Stomach (tissue), 4 donors: ENCODE measurements around the gene ST8SIA1.

Source experiments
- EP300 ChIP-seq: sonication (generic); formaldehyde crosslinking; IDR thresholded peaks from one replicate; pipeline ENCODE4 v1.6.1; 2017; ENCODE audit warnings: antibody characterized with exemption
- POLR2A ChIP-seq, 4 donors: fragments of 450-650 bp; IDR thresholded peaks; one replicate each; pipeline ENCODE4 v1.6.1; 2016; ENCODE audit warnings: antibody characterized with exemption in 4 of 4, control low read depth in 2 of 4, mild to moderate bottlenecking in 1 of 4, moderate library complexity in 1 of 4
- POLR2AphosphoS5 ChIP-seq, 3 donors: sonication (generic); formaldehyde crosslinking; IDR thresholded peaks; one replicate each; pipeline ENCODE4 v1.6.1; 2016; ENCODE audit warnings: antibody characterized with exemption in 3 of 3
- TF ChIP-seq, protein P1 (sequence below), 7 experiments: fragments of 450-650 bp in 4 of 7; fragments of 200-600 bp in 3 of 7; sonication (generic) in 3 of 7; IDR thresholded peaks; one replicate each; pipeline ENCODE4 v1.5.1; 2016 to 2019; ENCODE audit warnings: antibody characterized with exemption in 7 of 7, control low read depth in 2 of 7, mild to moderate bottlenecking in 1 of 7

DNA sequence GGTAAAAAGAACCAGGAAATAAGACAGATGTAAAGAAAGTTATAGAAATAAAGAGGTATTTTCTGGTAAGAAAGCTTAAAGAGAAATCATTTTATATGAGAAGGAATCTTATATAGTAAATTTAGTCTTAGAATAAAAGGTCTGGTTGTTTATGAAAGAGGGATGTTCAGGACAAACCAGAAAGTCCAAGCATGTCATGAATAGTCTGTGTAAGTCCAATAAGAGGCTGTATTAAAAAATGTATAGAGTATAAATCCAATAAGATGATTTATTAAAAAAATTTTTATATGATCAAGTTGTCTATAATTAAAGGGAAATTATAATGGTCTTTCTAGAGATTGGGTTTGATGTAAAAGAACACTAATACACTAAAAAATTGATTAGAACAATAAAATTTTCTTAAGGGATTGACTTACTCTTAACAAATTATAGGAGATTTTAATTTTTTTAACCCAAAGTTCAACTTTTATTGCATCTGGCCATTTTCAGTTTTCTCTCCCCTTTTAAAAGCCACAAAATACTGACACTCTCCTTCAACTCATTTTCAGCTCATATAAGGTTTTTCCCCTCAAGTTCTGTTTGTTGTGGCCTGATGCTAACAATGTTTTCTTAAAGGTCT is 35.1 kb downstream of the ST8SIA1 start:
- TF ChIP-seq POLR2AphosphoS5 (IDR thresholded peaks at IDR 0.05) (no peak), EP300 (no peak), POLR2A (IDR thresholded peaks at IDR 0.05) (no peak)
- TF ChIP-seq, protein P1, sequence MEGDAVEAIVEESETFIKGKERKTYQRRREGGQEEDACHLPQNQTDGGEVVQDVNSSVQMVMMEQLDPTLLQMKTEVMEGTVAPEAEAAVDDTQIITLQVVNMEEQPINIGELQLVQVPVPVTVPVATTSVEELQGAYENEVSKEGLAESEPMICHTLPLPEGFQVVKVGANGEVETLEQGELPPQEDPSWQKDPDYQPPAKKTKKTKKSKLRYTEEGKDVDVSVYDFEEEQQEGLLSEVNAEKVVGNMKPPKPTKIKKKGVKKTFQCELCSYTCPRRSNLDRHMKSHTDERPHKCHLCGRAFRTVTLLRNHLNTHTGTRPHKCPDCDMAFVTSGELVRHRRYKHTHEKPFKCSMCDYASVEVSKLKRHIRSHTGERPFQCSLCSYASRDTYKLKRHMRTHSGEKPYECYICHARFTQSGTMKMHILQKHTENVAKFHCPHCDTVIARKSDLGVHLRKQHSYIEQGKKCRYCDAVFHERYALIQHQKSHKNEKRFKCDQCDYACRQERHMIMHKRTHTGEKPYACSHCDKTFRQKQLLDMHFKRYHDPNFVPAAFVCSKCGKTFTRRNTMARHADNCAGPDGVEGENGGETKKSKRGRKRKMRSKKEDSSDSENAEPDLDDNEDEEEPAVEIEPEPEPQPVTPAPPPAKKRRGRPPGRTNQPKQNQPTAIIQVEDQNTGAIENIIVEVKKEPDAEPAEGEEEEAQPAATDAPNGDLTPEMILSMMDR (IDR thresholded peaks at IDR 0.05): no peak
